Neural progenitor cell (in vitro differentiated cells): ENCODE data around the gene SH3TC1. TPM values are rescaled to one million over a fixed set of nuclear protein-coding genes. Genes with fewer than 3 reads are reported as not detected.

ENCODE experiments used
- DNase-seq: peaks from one replicate; pipeline ENCODE4 v3.0.0-alpha.2; 2016; ENCODE audit warnings: low spot score
- H2AFZ ChIP-seq: fragments of 200-600 bp; sonication (generic); replicated peaks from 2 replicates; pipeline ENCODE4 v1.6.1; 2016; ENCODE audit warnings: antibody characterized with exemption
- H3F3A ChIP-seq: fragments of 200-600 bp; sonication (generic); 2 replicates; pipeline ENCODE4 v1.6.1; 2016; ENCODE audit warnings: antibody characterized with exemption, low read depth
- H3K27ac ChIP-seq: fragments of 200-600 bp; sonication (generic); 2 replicates; pipeline ENCODE4 v1.5.1; 2016; ENCODE audit warnings: mild to moderate bottlenecking
- H3K27me3 ChIP-seq: fragments of 200-600 bp; sonication (generic); 2 replicates; pipeline ENCODE4 v1.6.1; 2016; ENCODE audit warnings: mild to moderate bottlenecking, moderate library complexity
- H3K36me3 ChIP-seq: fragments of 200-600 bp; sonication (generic); 2 replicates; pipeline ENCODE4 v1.5.1; 2016
- H3K4me1 ChIP-seq: fragments of 200-600 bp; sonication (generic); 2 replicates; pipeline ENCODE4 v1.6.1; 2016; ENCODE audit warnings: mixed run types
- H3K4me2 ChIP-seq: fragments of 200-600 bp; sonication (generic); 2 replicates; pipeline ENCODE4 v1.6.1; 2016
- H3K4me3 ChIP-seq: fragments of 200-600 bp; sonication (generic); 2 replicates; pipeline ENCODE4 v1.5.1; 2016
- H3K79me2 ChIP-seq: fragments of 200-600 bp; sonication (generic); 2 replicates; pipeline ENCODE4 v1.6.1; 2016; ENCODE audit warnings: low read depth
- H3K9ac ChIP-seq: fragments of 200-600 bp; sonication (generic); 2 replicates; pipeline ENCODE4 v1.6.1; 2016
- H3K9me3 ChIP-seq: fragments of 200-600 bp; sonication (generic); 2 replicates; pipeline ENCODE4 v1.5.1; 2016; ENCODE audit warnings: low read depth
- H4K20me1 ChIP-seq: fragments of 200-600 bp; sonication (generic); 2 replicates; pipeline ENCODE4 v1.6.1; 2016; ENCODE audit warnings: low read depth
- H3K27ac Mint-ChIP-seq: 3 replicates; pipeline ENCODE4 v1.8.0; 2021; ENCODE audit warnings: mixed read lengths
- H3K27me3 Mint-ChIP-seq: 2 replicates; pipeline ENCODE4 v1.8.0; 2022; ENCODE audit warnings: low read depth, mild to moderate bottlenecking, inconsistent platforms, moderate library complexity, mixed read lengths; ENCODE audit not compliant: insufficient read depth
- H3K36me3 Mint-ChIP-seq: 3 replicates; pipeline ENCODE4 v1.8.0; 2021; ENCODE audit warnings: mixed read lengths
- H3K4me1 Mint-ChIP-seq: 3 replicates; pipeline ENCODE4 v1.8.0; 2021; ENCODE audit warnings: mixed read lengths
- H3K4me3 Mint-ChIP-seq: 3 replicates; pipeline ENCODE4 v1.8.0; 2021; ENCODE audit warnings: mild to moderate bottlenecking, moderate library complexity, mixed read lengths
- H3K9me3 Mint-ChIP-seq: 3 replicates; pipeline ENCODE4 v1.8.0; 2020; ENCODE audit warnings: mixed read lengths
- EZH2 ChIP-seq: fragments of 200-600 bp; sonication (generic); IDR thresholded peaks from 2 replicates; pipeline ENCODE4 v1.6.1; 2017; ENCODE audit warnings: antibody characterized with exemption, mild to moderate bottlenecking, moderate library complexity
- EZH2phosphoT487 ChIP-seq: fragments of 200-600 bp; sonication (generic); IDR thresholded peaks from 2 replicates; pipeline ENCODE4 v1.6.1; 2017; ENCODE audit warnings: antibody characterized with exemption
- total RNA-seq: library from RNA; depleted of rRNA; stranded (reverse); fragments of >200 nt; gene quantifications from 2 replicates; pipeline ENCODE4 v1.2.3, GENCODE V29; 2015; ENCODE audit warnings: low replicate concordance
- TF ChIP-seq, protein P1 (sequence below): fragments of 200-600 bp; sonication (generic); IDR thresholded peaks from 2 replicates; pipeline ENCODE4 v1.5.1; 2017; ENCODE audit warnings: antibody characterized with exemption, mild to moderate bottlenecking

The SH3TC1 gene
- total RNA-seq, 1 donor from 2014 or later = 0.22 TPM

DNA sequence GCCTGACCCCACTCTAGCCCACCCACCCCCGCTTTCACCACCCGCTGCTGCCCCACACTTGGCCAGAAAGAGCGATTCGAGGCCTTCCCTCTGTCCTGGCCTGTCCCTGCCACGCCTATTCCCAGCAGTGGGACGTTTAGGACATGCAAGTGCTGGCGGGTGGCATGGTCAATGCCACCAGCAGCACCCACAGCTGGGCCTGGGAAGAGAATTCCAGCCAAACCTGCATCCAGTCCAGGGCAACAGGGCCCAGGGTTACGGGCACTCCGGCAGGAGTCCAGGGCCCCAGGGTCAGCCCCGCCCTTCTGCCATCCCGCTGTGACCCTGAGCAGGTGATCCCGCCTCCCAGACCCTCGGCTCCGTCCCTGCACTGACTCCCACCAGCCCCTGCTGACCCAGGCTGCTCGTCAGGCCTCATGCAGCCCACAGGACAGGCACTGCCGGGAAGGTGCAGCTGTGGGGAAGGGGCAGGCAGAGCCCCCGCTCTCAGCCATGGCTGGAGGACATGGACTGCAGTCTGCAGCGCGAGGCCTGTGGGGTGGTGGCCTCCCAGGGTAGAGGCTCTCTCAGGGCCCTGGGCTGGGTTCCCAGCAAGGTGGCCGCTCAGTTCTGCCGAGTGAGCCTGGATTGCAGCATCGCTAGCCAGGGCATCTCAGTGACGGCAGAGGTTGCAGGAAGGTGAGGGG is 63.7 kb downstream of the SH3TC1 start:
- H3K36me3 Mint-ChIP-seq = no peaks in the 10 kb centered on the region
- no peaks in the 10 kb centered on the region for H3K36me3 ChIP-seq
- H3K4me1 ChIP-seq = no peaks in the 10 kb centered on the region
- H2AFZ ChIP-seq = no peak overlapping the region
- no peak overlapping the region for H3K4me2 ChIP-seq
- H3K27me3 ChIP-seq = no peaks in the 10 kb centered on the region
- H3F3A ChIP-seq = no peaks in the 10 kb centered on the region
- no peaks in the 10 kb centered on the region for H3K79me2 ChIP-seq
- H3K27ac Mint-ChIP-seq = no peak overlapping the region
- no peak overlapping the region for H3K4me3 ChIP-seq
- peaks cover 11% of the 10 kb centered on the region for H3K27me3 Mint-ChIP-seq
- H4K20me1 ChIP-seq = no peaks in the 10 kb centered on the region
- no peaks in the 10 kb centered on the region for H3K9me3 ChIP-seq
- no peak overlapping the region for H3K4me3 Mint-ChIP-seq
- H3K27ac ChIP-seq = no peak overlapping the region
- peaks cover 37% of the 10 kb centered on the region for H3K4me1 Mint-ChIP-seq
- H3K9ac ChIP-seq = no peak overlapping the region
- H3K9me3 Mint-ChIP-seq = peaks cover 2% of the 10 kb centered on the region
- TF ChIP-seq EZH2phosphoT487 (no peak), EZH2 (no peak)
- TF ChIP-seq, protein P1, sequence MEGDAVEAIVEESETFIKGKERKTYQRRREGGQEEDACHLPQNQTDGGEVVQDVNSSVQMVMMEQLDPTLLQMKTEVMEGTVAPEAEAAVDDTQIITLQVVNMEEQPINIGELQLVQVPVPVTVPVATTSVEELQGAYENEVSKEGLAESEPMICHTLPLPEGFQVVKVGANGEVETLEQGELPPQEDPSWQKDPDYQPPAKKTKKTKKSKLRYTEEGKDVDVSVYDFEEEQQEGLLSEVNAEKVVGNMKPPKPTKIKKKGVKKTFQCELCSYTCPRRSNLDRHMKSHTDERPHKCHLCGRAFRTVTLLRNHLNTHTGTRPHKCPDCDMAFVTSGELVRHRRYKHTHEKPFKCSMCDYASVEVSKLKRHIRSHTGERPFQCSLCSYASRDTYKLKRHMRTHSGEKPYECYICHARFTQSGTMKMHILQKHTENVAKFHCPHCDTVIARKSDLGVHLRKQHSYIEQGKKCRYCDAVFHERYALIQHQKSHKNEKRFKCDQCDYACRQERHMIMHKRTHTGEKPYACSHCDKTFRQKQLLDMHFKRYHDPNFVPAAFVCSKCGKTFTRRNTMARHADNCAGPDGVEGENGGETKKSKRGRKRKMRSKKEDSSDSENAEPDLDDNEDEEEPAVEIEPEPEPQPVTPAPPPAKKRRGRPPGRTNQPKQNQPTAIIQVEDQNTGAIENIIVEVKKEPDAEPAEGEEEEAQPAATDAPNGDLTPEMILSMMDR = no peak
- peak; percentile 29 for DNase-seq

DNA sequence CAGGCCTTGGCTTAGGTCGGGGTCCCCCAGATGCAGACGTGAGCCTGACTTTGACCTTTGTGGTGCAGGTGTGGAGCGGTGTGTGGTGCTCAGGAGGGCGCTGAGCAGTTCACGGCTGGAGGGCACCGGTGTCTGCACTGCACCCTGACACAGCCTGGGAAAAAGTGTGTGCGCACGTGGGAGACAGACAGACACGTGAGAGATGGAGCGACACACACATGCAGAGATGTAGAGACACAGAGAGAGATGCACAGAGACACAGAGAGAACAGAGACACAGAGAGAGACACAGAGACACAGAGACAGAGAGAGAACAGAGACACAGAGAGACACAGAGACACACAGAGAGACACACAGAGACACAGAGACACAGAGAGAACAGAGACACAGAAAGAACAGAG is 64.3 kb downstream of the SH3TC1 start:
- Histone ChIP-seq H3K27ac (no peak overlapping the region), H2AFZ (no peak overlapping the region), H4K20me1 (no peaks in the 10 kb centered on the region), H3K9ac (no peak overlapping the region), H3K9me3 (no peaks in the 10 kb centered on the region), H3K36me3 (no peaks in the 10 kb centered on the region), H3K27me3 (peaks cover under 1% of the 10 kb centered on the region), H3K4me1 (no peaks in the 10 kb centered on the region), H3K4me2 (no peak overlapping the region), H3K4me3 (no peak overlapping the region), H3F3A (no peaks in the 10 kb centered on the region), H3K79me2 (no peaks in the 10 kb centered on the region)
- H3K4me1 Mint-ChIP-seq = peaks cover 34% of the 10 kb centered on the region
- TF ChIP-seq, protein P1 = no peak
- TF ChIP-seq EZH2phosphoT487 (no peak), EZH2 (no peak)
- peaks cover 13% of the 10 kb centered on the region for H3K27me3 Mint-ChIP-seq
- peaks cover 2% of the 10 kb centered on the region for H3K9me3 Mint-ChIP-seq
- no peaks in the 10 kb centered on the region for H3K36me3 Mint-ChIP-seq
- peak overlapping the region; percentile 46 for H3K27ac Mint-ChIP-seq
- no peak for DNase-seq
- H3K4me3 Mint-ChIP-seq = peak overlapping the region; percentile 30

DNA sequence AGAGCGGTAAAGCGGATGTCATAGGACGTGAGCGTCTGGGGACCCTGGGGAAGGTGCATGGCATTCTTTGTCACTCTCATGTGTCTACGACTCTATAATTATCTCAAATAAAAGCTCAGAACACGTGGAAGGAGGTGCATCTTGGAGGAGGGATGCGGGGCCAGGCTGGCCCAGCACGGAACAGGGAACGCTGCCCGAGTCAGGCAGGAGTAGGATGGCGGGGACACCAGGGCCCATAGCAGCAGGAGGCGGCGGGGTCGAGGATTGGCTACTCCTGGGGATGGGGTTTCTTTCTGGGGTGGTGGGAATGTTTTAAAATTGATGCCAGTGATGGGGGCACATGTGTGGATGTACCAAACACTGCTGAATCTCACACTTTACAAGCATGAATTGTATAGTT is 65.0 kb downstream of the SH3TC1 start:
- TF ChIP-seq, protein P1 = no peak
- TF ChIP-seq EZH2phosphoT487 (no peak), EZH2 (no peak)
- Mint-ChIP-seq H3K9me3 (peaks cover 2% of the 10 kb centered on the region), H3K4me3 (no peak overlapping the region), H3K27ac (peak overlapping the region; percentile 46), H3K27me3 (peaks cover 20% of the 10 kb centered on the region), H3K4me1 (peaks cover 41% of the 10 kb centered on the region), H3K36me3 (no peaks in the 10 kb centered on the region)
- DNase-seq = no peak
- Histone ChIP-seq H3K36me3 (no peaks in the 10 kb centered on the region), H3K4me1 (no peaks in the 10 kb centered on the region), H3F3A (no peaks in the 10 kb centered on the region), H3K27me3 (peaks cover 8% of the 10 kb centered on the region), H3K9me3 (no peaks in the 10 kb centered on the region), H3K4me2 (no peak overlapping the region), H3K4me3 (no peak overlapping the region), H3K27ac (no peak overlapping the region), H2AFZ (no peak overlapping the region), H3K79me2 (no peaks in the 10 kb centered on the region), H3K9ac (no peak overlapping the region), H4K20me1 (no peaks in the 10 kb centered on the region)
